GM06990 (cell line): ENCODE data around the gene OCRL.

Source experiments
- DNase-seq: peaks from one replicate; pipeline ENCODE4 v3.0.0-alpha.2; 2011; ENCODE audit not compliant: insufficient read length; ENCODE audit errors: extremely low read depth
- H3K27me3 ChIP-seq: replicated peaks from 2 replicates; pipeline ENCODE4 v1.6.0; 2011; ENCODE audit warnings: low read length; ENCODE audit not compliant: control insufficient read depth, insufficient read depth
- H3K36me3 ChIP-seq: 2 replicates; pipeline ENCODE4 v1.5.1; 2011; ENCODE audit warnings: low read length; ENCODE audit not compliant: control insufficient read depth, insufficient read depth
- H3K4me3 ChIP-seq: replicated peaks from 2 replicates; pipeline ENCODE4 v1.5.1; 2011; ENCODE audit warnings: low read depth, mild to moderate bottlenecking, control low read depth, low read length
- TF ChIP-seq, protein P1 (sequence below): IDR thresholded peaks from 2 replicates; pipeline ENCODE4 v1.5.1; 2011; ENCODE audit warnings: low read length, control low read depth, mild to moderate bottlenecking, inconsistent platforms; ENCODE audit not compliant: insufficient read depth, poor library complexity, severe bottlenecking

OCRL gene

DNA sequence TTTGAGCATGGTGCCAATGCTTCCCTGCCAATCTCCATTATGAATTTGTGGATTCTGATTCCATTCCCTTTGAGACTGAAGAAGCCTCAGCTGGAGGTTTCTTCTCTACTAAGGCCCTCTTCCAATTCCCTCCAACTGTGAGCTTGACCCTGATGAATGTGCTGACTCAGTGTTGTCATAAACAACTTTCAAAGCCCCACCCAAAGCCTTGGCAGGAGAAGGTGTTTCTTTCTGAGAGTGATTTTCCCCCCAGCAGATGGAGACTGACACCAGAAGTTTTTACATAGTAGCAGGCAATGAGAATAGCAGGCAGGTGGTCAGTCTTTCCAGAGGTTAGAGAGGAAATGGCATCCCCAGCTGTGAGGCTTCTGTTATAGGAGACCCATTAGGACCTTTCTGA lies 53.1 kb downstream of the OCRL start:
- H3K27me3 ChIP-seq = no peaks in the 10 kb centered on the region
- no peak for DNase-seq
- no peak overlapping the region for H3K4me3 ChIP-seq
- no peaks in the 10 kb centered on the region for H3K36me3 ChIP-seq
- TF ChIP-seq, protein P1, sequence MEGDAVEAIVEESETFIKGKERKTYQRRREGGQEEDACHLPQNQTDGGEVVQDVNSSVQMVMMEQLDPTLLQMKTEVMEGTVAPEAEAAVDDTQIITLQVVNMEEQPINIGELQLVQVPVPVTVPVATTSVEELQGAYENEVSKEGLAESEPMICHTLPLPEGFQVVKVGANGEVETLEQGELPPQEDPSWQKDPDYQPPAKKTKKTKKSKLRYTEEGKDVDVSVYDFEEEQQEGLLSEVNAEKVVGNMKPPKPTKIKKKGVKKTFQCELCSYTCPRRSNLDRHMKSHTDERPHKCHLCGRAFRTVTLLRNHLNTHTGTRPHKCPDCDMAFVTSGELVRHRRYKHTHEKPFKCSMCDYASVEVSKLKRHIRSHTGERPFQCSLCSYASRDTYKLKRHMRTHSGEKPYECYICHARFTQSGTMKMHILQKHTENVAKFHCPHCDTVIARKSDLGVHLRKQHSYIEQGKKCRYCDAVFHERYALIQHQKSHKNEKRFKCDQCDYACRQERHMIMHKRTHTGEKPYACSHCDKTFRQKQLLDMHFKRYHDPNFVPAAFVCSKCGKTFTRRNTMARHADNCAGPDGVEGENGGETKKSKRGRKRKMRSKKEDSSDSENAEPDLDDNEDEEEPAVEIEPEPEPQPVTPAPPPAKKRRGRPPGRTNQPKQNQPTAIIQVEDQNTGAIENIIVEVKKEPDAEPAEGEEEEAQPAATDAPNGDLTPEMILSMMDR = no peak

DNA sequence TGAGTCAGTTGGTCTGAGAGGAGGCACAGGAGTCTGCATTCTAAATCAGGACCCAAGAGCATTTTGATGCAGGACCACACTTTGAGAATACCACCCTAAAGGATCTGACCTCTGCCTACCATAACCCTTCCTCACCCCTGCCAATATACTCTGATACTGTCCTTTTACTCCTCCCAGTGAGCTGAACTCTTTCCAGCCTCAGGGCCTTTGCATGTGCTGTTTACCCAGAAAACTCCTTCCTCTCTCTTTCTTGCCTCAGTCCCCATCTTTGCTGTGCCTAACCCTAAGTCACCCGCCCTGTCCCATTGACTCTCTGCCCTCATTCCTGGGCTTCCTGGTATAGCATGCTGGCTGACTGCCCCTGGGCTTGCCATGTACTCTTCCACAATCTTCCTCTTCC lies 54.7 kb downstream of the OCRL start:
- no peak for DNase-seq
- Histone ChIP-seq H3K27me3 (no peaks in the 10 kb centered on the region), H3K36me3 (no peaks in the 10 kb centered on the region), H3K4me3 (no peak overlapping the region)
- TF ChIP-seq, protein P1 = no peak

DNA sequence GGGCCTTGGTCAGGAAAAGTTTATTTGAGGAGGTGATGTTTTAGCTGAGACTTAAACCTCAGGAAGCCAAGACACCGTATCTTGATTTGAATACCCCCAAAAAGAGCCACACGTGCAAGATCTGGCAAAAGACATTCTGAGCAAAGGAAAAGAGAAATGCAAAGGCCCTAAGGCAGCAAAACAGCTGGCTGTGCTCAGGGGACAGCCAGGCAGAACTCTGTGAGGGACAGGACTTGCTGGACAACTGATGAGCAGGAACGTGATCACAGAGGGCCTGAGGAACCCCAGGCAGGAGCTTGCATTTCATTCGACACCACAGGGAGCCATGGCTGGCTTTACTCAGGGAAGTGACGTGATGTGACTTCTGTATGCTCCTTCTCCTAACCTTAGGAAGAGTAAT lies 56.0 kb downstream of the OCRL start:
- Histone ChIP-seq H3K27me3 (no peaks in the 10 kb centered on the region), H3K36me3 (no peaks in the 10 kb centered on the region), H3K4me3 (no peak overlapping the region)
- TF ChIP-seq, protein P1 = no peak
- no peak for DNase-seq

DNA sequence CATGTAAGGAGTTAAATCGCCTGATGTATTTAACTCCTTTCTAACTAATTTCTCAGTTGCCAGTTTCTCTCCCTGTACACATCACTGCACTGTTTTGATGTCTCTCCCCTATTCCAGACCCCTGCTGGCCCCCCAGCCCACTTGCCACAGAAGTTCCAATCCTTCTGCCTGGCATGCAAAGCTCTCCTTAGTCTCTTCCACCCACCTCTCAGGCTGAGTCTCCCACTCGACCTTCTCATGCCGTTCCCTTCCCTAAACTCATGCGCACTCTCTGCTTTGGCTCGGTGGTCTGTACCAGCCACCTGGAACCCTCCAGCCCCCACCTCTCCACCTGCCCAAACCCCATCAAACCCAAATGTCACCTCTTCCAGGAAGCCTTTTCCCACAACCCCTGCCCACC lies 57.8 kb downstream of the OCRL start:
- no peak for DNase-seq
- Histone ChIP-seq H3K27me3 (no peaks in the 10 kb centered on the region), H3K4me3 (no peak overlapping the region), H3K36me3 (no peaks in the 10 kb centered on the region)
- TF ChIP-seq, protein P1 = no peak

DNA sequence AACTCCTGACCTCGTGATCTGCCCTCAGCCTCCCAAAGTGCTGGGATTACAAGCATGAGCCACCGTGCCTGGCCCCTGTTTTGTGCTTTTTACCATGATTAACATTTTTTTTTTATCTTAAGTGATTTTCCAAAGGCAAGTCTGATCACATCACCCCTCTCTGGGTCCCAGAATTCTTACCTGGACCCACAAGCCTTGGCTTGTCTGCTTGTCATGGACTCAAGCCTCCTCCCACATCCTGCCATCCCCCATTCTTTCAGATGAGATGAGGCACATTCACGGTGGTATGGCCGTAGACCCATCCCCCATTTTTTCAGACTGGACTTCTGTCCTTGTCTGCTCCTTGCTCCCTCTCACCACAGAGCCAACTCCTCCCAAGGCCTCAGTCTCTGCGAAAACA lies 59.4 kb downstream of the OCRL start:
- Histone ChIP-seq H3K27me3 (no peaks in the 10 kb centered on the region), H3K36me3 (no peaks in the 10 kb centered on the region), H3K4me3 (no peak overlapping the region)
- DNase-seq = no peak
- TF ChIP-seq, protein P1 = no peak

DNA sequence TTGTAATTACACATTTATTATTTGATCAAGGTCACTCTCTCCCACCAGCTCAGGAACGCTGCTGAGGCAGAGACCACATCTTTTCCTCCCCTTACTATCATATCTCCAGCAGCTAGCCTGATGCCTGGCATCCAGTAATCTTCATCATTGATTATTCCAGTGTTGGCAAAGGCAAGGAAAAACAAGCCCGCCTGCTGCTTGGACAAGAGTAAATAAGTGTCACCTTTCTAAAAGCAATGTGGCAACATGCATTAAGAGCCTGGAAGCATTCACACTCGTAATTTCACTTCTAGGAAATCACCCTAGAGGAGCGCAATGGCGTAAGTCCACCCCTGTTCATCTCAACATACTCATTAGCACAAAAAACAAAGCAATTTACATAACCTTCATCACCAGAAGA lies 59.9 kb downstream of the OCRL start:
- TF ChIP-seq, protein P1 = no peak
- Histone ChIP-seq H3K36me3 (no peaks in the 10 kb centered on the region), H3K4me3 (no peak overlapping the region), H3K27me3 (no peaks in the 10 kb centered on the region)
- DNase-seq = no peak
